Endothelial cell (in vitro differentiated cells): Measurements from ENCODE around the gene NUDCD2. TPM values are rescaled to one million over a fixed set of nuclear protein-coding genes. Genes with fewer than 3 reads are reported as not detected.

Experiments used
- DNase-seq: peaks from one replicate; pipeline ENCODE4 v3.0.0; 2021; ENCODE audit warnings: low spot score
- H3K27ac Mint-ChIP-seq: one replicate; pipeline ENCODE4 v1.8.0; 2021; ENCODE audit warnings: mixed read lengths, inconsistent platforms; ENCODE audit not compliant: unreplicated experiment
- H3K27me3 Mint-ChIP-seq: one replicate; pipeline ENCODE4 v1.8.0; 2021; ENCODE audit warnings: mild to moderate bottlenecking, moderate library complexity, mixed read lengths, inconsistent platforms; ENCODE audit not compliant: unreplicated experiment
- H3K36me3 Mint-ChIP-seq: one replicate; pipeline ENCODE4 v1.8.0; 2021; ENCODE audit warnings: mild to moderate bottlenecking, low read depth, mixed read lengths, inconsistent platforms; ENCODE audit not compliant: unreplicated experiment
- H3K4me1 Mint-ChIP-seq: one replicate; pipeline ENCODE4 v1.8.0; 2021; ENCODE audit warnings: mild to moderate bottlenecking, mixed read lengths, inconsistent platforms; ENCODE audit not compliant: unreplicated experiment
- H3K4me3 Mint-ChIP-seq: one replicate; pipeline ENCODE4 v1.8.0; 2021; ENCODE audit warnings: mild to moderate bottlenecking, mixed read lengths, inconsistent platforms; ENCODE audit not compliant: unreplicated experiment
- H3K9me3 Mint-ChIP-seq: one replicate; pipeline ENCODE4 v1.8.0; 2021; ENCODE audit warnings: mixed read lengths, inconsistent platforms; ENCODE audit not compliant: unreplicated experiment
- CTCF ChIP-seq: fragments of 200-600 bp; sonication (generic); IDR thresholded peaks from one replicate; pipeline ENCODE4 v1.5.0; 2021; ENCODE audit warnings: antibody characterized with exemption; ENCODE audit not compliant: unreplicated experiment
- long read RNA-seq: library from polyadenylated mRNA; unstranded; transcript quantifications from one replicate; pipeline ENCODE4 v2.0.0, GENCODE V29; 2020; ENCODE audit not compliant: unreplicated experiment
- total RNA-seq: library from RNA; stranded (reverse); fragmentation: NEBNext Ultra II Directional; extraction: Animal tissue kit (Norgen Biotek cat#: 25700); gene quantifications from one replicate; pipeline ENCODE4 v1.2.1, GENCODE V29; 2021; ENCODE audit not compliant: unreplicated experiment

The NUDCD2 gene, protein sequence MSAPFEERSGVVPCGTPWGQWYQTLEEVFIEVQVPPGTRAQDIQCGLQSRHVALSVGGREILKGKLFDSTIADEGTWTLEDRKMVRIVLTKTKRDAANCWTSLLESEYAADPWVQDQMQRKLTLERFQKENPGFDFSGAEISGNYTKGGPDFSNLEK
- 19.2 TPM for total RNA-seq
- long read RNA-seq, full-length matches to known transcripts, result 14 of 18 reads
- long read RNA-seq, partial matches to known transcripts, result 0 of 18 reads
- long read RNA-seq, other reads (novel, unspliced or antisense), result 4 of 18 reads

DNA sequence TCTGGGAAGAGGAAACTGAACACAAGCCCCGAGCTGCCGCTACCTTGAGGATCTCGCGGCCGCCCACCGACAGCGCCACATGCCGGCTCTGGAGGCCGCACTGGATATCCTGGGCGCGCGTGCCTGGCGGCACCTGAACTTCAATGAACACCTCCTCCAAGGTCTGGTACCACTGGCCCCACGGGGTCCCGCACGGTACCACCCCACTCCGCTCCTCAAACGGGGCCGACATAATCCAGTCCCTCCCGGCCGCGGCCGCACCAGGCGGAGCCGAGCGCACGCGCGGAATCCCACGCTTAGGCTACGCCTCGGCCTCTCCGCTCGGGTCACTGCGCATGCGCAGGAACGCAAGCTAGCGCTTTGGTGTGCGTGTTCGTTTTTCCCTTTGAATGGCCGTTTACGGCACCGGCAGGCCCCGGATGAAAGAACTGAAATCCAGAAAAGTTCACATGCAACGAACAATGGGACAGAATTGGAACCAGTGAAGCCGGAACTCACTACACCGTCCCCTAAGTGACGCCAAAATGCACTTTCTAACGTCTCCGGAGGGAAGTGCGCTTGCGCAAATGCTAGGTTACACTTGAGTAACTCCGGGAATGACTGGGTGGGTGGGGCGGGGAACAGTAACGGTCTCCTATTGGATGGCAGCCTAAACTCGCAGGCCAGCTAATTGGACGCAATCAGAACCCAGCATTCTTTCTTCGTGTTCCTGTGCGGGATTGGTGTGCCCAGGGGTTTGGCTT is at the start of gene NUDCD2:
TSS of gene NUDCD2 (minus strand) at position 284 of the 743 bp plus-strand sequence. CDS start at position 232, 52 bp downstream.
- peak; percentile 94 for DNase-seq
- H3K4me3 Mint-ChIP-seq, result peak within 1 kb of the TSS; percentile 97
- H3K36me3 Mint-ChIP-seq, result peaks cover 3% of the 10 kb centered on the region
- H3K9me3 Mint-ChIP-seq, result peaks cover 3% of the 10 kb centered on the region
- no peak for TF ChIP-seq CTCF
- peaks cover 9% of the 10 kb centered on the region for H3K4me1 Mint-ChIP-seq
- peak within 1 kb of the TSS; percentile 81 for H3K27ac Mint-ChIP-seq
- peaks cover 2% of the 10 kb centered on the region for H3K27me3 Mint-ChIP-seq

DNA sequence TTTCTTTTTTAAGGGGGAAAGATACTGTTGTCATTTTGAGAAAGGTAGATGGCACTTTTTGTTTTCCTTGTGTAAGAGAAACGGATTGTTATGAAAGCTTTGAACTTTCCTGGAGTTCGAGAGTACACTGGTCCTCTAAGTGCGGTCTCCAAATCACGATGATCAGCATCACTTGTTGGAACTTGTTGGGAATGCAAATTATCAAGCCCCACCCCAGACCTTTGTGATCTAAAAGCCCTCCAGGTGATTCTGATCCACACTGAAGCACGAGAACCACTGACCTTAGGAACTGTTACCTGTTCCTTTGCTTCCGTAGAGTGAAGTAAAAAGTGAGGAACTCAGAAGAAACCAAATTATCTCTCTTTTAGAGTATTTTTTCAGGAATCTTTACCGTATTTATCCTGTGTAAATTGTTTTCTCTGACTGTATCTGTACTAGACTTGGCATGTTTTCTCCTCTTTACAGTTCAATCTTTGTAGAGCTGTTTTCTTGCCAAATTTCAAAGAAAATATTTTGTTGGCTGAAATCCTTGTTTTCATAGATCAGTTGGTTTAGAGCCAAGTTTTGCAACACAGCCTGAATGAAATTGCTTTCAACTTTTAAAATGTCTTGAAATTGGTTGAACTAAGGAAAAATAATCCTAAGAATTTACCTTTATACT is 49.5 kb upstream of the NUDCD2 start:
- H3K4me3 Mint-ChIP-seq, result no peak overlapping the region
- H3K9me3 Mint-ChIP-seq, result no peaks in the 10 kb centered on the region
- DNase-seq, result no peak
- no peaks in the 10 kb centered on the region for H3K36me3 Mint-ChIP-seq
- H3K27ac Mint-ChIP-seq, result no peak overlapping the region
- TF ChIP-seq CTCF, result no peak
- H3K4me1 Mint-ChIP-seq, result peaks cover 9% of the 10 kb centered on the region
- peaks cover 12% of the 10 kb centered on the region for H3K27me3 Mint-ChIP-seq

GRCh38 chr5:163508753-163509152 is 48.9 kb upstream of the NUDCD2 start:
- Mint-ChIP-seq H3K4me1 (peaks cover 9% of the 10 kb centered on the region), H3K9me3 (no peaks in the 10 kb centered on the region), H3K36me3 (no peaks in the 10 kb centered on the region), H3K27me3 (peaks cover 12% of the 10 kb centered on the region), H3K27ac (no peak overlapping the region), H3K4me3 (no peak overlapping the region)
- no peak for DNase-seq
- no peak for TF ChIP-seq CTCF

GRCh38 chr5:163506726-163507125 is 46.8 kb upstream of the NUDCD2 start:
- no peak for DNase-seq

More at GRCh38 chr5:163506726-163507125, 46.8 kb upstream of the NUDCD2 start:
- H3K9me3 Mint-ChIP-seq, result no peaks in the 10 kb centered on the region
- H3K36me3 Mint-ChIP-seq, result no peaks in the 10 kb centered on the region
- H3K27me3 Mint-ChIP-seq, result peaks cover 12% of the 10 kb centered on the region
- peaks cover 17% of the 10 kb centered on the region for H3K4me1 Mint-ChIP-seq
- H3K4me3 Mint-ChIP-seq, result peak overlapping the region; percentile 99
- no peak for TF ChIP-seq CTCF
- peak overlapping the region; percentile 99 for H3K27ac Mint-ChIP-seq
